GM21360 (cell line): Measurements from ENCODE around the gene SLC46A2.
A peak's percentile ranks its signal among the peaks of the same experiment; 100 is the strongest.

Source experiments
- ATAC-seq: cut with Tn5 transposase; IDR thresholded peaks from one replicate; pipeline ENCODE4 v1.9.1; 2021; ENCODE audit warnings: mild to moderate bottlenecking, moderate library complexity; ENCODE audit not compliant: unreplicated experiment

Gene SLC46A2, protein sequence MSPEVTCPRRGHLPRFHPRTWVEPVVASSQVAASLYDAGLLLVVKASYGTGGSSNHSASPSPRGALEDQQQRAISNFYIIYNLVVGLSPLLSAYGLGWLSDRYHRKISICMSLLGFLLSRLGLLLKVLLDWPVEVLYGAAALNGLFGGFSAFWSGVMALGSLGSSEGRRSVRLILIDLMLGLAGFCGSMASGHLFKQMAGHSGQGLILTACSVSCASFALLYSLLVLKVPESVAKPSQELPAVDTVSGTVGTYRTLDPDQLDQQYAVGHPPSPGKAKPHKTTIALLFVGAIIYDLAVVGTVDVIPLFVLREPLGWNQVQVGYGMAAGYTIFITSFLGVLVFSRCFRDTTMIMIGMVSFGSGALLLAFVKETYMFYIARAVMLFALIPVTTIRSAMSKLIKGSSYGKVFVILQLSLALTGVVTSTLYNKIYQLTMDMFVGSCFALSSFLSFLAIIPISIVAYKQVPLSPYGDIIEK

DNA sequence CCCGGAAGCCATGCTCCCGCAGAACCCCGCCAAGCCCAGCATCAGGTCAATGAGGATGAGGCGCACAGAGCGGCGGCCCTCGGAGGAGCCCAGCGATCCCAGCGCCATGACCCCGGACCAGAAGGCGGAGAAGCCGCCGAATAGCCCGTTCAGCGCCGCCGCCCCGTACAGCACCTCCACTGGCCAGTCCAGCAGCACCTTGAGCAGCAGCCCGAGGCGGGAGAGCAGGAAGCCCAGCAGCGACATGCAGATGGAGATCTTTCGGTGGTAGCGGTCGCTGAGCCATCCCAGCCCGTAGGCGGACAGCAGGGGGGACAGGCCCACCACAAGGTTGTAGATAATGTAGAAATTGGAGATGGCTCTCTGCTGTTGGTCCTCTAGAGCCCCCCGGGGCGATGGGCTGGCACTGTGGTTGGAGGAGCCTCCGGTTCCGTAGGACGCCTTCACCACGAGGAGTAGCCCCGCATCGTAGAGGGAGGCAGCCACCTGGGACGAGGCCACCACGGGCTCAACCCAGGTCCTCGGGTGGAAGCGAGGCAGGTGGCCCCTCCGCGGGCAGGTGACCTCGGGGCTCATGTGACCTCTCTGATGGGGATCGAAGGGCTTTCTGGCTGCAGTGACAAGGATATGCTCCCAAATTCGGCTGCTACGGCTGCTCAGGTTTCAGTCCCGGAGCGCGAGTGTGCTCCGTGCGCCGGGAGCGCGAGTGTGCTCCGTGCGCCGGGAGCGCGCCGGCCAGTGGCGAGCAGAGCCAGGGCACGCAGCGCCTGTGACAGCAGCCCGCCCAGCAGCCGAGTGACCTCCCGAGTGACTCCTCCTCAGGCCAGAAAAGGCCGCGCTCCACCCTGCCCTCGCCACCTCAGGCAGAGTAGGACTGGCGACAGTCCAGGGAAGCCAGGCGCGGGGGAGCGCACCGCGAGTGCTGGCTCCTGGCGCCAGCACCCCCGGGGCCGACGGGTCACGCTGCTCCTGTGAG is at the start of gene SLC46A2:
Gene SLC46A2, minus strand, starts transcription at position 771 of the 976 bp plus-strand sequence. Its CDS starts 195 bp downstream, at position 576.
- no peak for ATAC-seq

- ATAC-seq, result no peak
Measured at GRCh38 chr9:112939418-112939817, 48.7 kb upstream of the SLC46A2 start.

GRCh38 chr9:112933696-112934095 is 43.0 kb upstream of the SLC46A2 start:
- no peak for ATAC-seq

DNA sequence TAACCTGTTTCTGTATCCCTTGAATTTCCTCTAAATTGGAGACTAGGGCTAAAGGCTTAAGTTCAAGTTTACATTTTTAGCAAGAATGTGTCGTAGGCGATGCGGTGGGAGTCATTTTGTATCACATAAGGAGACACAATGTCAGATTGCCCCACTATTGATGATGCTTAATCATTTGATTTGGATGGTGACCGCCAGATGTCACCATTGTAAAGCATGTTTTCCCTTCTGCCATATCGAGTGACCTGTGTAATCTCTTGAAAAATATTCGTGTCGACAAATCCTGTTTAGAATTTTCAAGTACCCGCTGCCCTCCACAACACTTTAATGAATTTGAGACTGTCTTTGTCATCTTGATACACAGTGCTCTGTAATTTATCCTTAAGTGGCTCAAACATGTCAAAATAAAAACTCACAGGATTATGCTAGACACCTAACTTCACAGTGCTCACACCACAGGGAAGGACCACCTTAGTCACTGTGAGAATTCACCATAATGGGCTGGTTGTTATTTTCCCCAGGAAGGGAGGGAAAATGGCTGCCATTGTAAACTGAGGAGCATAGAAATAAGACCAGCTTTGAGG is 34.5 kb upstream of the SLC46A2 start:
- no peak for ATAC-seq

DNA sequence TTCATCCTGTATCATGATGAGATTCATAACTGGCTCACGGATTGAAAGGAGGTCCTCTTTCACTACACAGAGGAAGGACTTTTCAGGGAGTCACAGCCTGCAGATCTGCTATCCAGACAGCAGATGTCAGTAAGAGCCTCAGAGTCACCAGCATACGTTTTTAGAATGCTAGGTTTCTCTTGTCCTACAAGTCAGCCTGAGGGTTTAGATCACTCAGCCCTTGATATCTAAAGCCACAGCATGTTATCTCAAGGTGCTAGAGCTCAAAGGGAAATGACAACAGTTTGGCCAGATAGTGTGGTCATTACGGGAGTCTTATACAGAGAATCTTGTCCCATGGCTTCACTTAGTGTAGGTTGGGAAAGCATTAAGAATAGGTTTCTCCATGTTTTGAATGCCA is 30.9 kb upstream of the SLC46A2 start:
- ATAC-seq, result peak; percentile 55

DNA sequence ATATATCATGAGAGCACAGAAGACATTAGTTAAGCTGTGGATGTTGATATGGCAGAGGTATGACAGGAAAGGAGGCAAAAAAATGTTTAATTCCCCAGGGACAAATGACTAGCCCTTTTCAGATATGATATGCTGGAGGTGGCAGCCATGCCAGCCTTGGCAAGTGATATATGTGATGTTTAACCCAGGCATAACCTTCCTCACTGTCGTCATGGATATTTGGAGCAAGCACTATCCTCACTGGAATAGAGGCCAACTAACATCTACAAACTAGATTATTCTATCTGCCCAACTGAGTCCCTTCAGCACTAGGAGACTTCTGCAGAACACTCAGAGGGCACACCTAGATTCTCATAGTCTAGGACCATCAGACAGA is 27.3 kb upstream of the SLC46A2 start:
- no peak for ATAC-seq

DNA sequence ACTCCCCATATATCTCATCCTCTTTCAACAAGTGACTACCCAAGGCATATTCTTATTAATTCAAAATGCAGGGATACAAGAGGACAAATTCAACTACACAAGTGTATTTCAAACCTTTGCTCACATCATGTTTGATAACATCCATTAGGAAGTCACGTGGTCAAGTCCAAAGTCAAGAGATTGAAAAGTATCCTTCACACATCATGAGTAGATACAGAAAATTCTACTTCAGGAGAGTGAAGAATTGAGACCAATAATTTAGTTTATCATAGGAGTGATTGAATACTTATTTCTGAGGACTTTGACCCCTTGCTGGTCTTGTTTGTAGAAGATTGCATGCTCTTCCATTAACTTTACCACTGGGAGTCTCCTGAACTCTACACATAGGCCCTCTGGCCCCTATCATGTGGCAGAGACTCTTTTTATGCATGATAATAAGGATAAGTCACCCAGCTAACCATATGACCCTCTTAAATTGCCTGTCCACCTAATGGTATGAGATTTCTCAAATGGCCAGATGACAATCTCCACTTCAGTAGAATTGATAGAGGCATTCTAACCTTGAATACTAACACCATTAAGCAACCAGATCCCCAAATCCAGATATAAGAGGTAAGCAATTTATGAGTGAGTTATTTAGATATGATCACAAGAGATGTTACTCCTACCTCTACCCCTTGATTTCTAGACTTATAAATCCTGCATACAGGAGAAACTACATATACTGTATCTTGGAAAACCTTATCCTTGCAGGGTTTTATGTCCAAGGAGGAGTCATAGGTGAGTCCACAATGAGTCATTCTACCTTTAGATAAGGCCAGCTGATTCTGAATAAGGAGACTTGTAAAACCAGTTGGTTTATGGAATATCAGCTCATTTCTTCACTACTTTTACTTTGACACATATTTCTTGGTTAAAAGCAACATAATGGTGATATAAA is 26.6 kb upstream of the SLC46A2 start:
- ATAC-seq, result no peak

- no peak for ATAC-seq
Measured at GRCh38 chr9:112914524-112914923, 23.8 kb upstream of the SLC46A2 start.

DNA sequence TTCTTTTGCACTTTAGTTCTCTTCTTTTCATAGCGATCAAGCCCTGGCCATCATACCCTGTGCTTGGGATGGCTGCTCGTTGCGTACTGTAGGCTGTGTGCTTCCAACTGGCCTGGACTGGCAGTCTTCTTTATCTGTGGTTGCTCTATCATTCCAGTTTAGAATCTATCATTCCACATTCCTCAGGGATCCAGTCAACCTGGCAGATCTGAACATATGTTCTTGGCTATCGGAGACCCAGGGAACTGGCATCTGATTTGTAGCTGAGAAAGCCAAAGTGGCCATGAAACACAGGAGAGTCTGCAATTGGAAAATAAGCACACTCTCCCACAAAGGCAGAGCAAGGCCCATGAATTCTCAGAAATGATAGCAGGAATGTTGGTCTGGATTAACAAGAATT is 22.6 kb upstream of the SLC46A2 start:
- no peak for ATAC-seq

DNA sequence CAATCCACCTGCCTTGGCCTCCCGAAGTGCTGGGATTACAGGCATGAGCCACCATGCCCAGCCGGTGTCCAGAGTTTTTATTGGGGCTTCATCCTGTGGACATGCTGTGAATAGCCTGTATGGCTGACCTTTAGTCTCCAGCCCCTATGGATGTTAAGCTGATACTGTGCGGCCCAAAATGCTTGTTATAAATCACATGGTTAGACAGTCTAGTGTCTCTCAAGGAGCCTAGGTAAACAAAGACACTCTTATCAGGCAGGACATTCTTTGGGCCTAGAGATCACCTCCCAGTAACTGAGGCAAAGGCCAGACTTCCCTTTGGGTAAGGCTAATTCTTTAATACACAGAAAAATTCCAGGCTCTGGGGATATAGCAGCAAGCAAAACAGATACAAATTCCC is 22.0 kb upstream of the SLC46A2 start:
- ATAC-seq, result no peak

- ATAC-seq, result no peak
Measured at GRCh38 chr9:112911736-112912135, 21.1 kb upstream of the SLC46A2 start.

- ATAC-seq, result no peak
Measured at GRCh38 chr9:112905084-112905483, 14.4 kb upstream of the SLC46A2 start.

DNA sequence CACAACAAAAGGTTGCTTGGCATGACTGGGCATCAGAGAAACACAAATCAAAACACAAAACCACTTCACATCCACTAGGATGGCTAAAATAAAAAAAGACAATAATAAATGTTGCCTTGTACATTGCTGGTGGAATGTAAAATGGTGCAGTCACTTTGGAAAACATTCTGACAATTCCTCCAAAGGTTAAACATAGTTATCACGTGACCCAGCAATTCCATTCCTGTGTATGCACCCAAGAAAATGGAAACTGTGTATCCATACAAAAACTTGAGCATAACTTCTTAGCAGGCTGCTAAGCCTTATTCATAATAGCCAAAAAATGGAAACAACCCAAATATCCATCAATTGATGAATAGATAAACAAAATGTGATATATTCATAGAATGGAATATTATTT is 10.2 kb upstream of the SLC46A2 start:
- no peak for ATAC-seq

- no peak for ATAC-seq
Measured at GRCh38 chr9:112900488-112900887, 9.8 kb upstream of the SLC46A2 start.

DNA sequence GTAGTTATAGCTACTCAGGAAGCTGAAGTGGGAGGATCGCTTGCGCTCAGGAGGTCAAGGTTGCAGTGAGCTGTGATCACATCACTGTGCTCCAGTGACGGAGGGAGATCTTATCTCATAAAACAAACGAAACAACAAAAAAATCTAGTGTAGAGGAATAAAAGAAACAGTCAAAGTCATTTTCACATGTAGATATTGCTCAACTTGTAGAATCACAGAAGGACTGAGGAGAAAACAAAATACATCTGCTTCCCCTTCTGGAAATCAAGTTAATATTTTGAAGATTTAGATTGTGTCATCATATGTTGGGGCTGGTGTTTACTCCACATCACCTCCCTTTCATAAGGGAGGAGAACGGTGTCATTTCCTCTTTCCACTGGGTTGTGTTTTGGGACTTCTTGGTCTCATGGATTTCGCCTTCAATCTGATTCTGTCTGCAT is 8.2 kb upstream of the SLC46A2 start:
- no peak for ATAC-seq

- no peak for ATAC-seq
Measured at GRCh38 chr9:112896131-112896530, 5.5 kb upstream of the SLC46A2 start.

DNA sequence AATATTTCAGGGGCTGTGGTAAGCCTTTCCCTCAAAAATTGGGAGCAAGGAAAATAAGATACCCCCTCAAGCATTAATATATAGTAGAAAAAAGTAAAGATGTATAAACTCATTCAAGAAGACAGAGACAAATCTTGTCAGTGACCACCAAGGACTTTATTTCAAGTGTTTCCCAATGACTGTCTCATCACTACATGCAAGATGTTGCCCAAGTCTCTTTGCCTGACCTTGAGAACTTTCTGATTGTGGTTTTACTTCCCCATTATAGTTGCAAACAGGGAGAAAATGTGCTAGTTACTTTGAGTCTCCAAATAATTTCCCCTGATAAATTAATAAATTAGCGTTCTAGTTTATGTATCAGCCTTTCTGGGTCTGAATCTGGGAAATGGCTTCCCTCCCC is 4.0 kb upstream of the SLC46A2 start:
- no peak for ATAC-seq

- ATAC-seq, result no peak
Measured at GRCh38 chr9:112894041-112894440, 3.4 kb upstream of the SLC46A2 start.

DNA sequence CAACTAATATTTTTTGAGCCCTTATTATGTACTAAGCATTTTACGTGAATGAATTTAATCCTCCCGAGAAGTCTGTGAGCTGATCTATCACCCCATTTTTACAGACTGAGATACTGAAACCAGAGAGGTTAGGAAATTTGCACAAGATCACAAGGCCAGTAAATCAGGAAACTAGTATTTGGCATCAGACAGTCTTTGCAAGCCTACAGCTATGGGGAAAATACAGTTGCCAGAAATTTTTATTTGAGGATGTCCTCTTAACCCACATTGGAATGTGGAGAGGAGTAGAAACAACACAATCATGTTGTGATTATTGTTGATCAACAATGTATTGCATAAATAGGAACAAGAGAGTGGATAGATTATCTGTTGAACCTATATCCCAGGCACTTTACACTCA is 2.3 kb upstream of the SLC46A2 start:
- ATAC-seq, result no peak

DNA sequence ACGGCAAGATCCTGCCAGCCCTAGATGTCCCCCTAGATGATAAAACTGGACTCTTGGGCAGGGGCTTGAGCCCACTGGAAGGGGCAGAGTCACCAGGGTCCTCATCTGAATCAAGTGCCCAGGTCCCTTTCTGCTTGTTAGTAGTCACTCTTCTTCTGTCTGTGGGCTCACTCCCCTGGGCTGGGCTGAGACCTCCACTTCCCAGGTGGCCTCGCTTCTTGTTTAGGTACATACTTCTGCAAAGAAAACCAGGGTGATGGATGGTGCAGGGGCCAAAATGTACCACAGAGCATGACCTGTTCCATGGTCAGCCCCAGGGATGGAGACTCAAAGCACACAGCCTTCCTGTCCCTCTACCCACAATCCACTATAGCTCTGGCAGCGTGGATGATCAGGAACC is 845 bp upstream of the SLC46A2 start:
- ATAC-seq, result no peak
